Middle frontal gyrus (tissue), 1 donor: ENCODE measurements around the gene COG2.
"Not testable (repeated sequence)": the region's sequence is repeated elsewhere in the genome, so short reads cannot be mapped to it uniquely, and the experiment has no call there.

Source experiments
- DNase-seq: peaks from one replicate; pipeline ENCODE4 v3.0.0-alpha.2; 2015; ENCODE audit warnings: low spot score; ENCODE audit errors: extremely low spot score

The COG2 gene, protein sequence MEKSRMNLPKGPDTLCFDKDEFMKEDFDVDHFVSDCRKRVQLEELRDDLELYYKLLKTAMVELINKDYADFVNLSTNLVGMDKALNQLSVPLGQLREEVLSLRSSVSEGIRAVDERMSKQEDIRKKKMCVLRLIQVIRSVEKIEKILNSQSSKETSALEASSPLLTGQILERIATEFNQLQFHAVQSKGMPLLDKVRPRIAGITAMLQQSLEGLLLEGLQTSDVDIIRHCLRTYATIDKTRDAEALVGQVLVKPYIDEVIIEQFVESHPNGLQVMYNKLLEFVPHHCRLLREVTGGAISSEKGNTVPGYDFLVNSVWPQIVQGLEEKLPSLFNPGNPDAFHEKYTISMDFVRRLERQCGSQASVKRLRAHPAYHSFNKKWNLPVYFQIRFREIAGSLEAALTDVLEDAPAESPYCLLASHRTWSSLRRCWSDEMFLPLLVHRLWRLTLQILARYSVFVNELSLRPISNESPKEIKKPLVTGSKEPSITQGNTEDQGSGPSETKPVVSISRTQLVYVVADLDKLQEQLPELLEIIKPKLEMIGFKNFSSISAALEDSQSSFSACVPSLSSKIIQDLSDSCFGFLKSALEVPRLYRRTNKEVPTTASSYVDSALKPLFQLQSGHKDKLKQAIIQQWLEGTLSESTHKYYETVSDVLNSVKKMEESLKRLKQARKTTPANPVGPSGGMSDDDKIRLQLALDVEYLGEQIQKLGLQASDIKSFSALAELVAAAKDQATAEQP

GRCh38 chr1:230642263-230642959 lies at the start of gene COG2:
Gene COG2, plus strand, starts transcription at chr1:230642481. Its CDS starts 126 bp downstream, at chr1:230642607.
- DNase-seq, result peak; percentile 88

DNA sequence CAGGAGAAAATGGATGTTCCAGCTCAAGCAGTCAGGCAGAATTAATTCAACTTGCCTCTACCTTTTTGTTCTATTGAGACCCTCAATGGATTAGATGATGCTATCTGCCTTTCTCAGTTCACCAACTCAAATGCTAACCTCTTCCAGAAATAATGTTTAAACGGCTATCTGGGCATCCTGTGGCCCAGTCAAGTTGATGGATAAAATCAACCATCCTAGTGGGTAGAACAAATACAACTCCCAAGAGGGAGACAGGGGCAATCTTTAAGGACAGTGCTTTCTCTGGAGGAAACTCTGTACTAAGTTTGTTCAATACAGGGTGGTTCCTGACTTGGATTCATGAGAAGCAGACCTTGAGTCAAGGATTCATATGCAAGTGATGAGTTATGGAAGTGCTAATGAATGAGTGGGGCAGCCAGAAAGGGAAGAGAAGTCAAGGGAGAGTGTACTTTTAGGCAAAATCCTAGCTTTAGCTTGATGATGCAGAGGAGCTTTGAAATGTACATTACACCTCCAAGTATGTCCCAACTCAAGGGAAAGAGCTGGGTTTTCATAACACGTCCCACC lies 49.4 kb upstream of the COG2 start:
- no peak for DNase-seq

- DNase-seq, result no peak
These were observed 48.0 kb upstream of the COG2 start for GRCh38 chr1:230594214-230594773.

DNA sequence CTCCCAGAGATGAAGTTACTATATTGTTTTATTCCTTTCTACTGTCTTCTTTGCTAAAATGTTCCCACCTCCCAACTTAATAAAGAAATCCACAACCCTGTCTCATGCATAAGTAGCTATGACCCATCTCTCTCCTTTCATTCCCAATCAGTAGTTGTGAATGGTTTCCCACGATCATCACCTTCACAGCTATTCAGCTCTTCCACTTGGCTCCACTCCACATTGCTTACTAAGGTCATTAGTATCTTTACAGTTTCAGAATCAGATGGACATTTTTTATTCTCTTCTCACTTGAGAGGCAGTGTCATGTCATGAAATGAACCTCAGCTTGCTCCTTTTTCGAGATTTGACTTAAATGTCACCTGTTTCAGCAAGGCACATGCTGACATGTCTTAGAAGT lies 47.1 kb upstream of the COG2 start:
- no peak for DNase-seq

DNA sequence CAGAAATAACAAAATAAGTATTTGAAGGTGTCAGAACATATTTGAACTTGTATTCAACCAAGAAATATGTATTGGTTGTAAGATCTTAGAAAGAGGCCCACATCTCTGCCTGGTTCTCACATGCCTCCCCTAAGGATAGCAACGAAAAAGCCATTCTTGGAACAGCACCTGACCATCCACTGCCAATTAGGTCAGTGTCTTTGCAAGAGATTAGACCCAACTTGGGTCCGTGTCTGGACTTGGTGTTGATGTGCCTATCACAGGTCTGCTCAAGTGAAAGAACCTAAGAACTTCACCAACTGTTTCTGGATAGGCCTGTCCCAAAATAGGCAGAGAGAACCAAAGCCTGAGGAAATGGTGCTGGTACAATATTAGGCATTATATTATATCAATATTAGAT lies 46.0 kb upstream of the COG2 start:
- no peak for DNase-seq

GRCh38 chr1:230598745-230599144 lies 43.5 kb upstream of the COG2 start:
- no peak for DNase-seq

GRCh38 chr1:230599926-230600656 lies 42.2 kb upstream of the COG2 start:
- DNase-seq, result no peak

- DNase-seq, result not testable (repeated sequence)
These were observed 41.5 kb upstream of the COG2 start for GRCh38 chr1:230600657-230601400.

GRCh38 chr1:230609208-230609607 lies 33.1 kb upstream of the COG2 start:
- no peak for DNase-seq

GRCh38 chr1:230610589-230610988 lies 31.7 kb upstream of the COG2 start:
- DNase-seq, result no peak

DNA sequence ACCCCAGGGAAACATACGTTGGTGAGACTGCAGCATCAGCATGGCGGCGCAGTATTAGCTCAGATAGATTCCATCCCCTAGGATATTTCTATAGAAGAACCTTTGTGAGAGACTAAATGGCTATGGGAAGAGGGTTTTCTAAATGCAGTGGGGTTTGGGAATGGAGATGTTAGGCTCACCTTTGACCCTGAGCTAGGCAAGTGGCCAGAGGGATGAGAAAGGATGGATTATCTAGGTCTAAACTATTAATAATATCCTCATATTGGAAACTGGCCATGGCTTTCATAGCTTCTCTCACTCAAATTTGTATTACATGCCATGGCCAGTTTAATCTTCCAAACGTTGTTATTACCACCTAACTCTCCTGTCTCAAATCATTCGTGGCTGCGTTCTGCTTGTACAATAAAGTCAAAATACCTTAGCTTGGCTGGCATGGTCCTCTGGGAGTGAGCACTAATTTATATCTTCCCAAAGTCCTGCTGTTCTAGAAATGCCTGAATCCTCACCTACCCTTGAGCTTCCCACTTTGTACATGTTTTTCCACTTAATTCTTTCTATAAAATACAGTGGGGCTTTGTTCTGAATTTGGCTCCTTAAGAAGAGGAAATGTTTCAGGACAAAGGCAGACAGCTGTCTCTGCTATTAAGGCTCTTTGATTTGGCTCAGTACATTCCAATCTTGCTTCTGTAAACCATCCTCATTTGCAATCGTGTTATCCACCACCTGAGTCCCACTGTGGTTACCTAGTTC lies 31.0 kb upstream of the COG2 start:
- no peak for DNase-seq

- no peak for DNase-seq
These were observed 30.4 kb upstream of the COG2 start for GRCh38 chr1:230611878-230612235.

GRCh38 chr1:230612651-230613050 lies 29.6 kb upstream of the COG2 start:
- no peak for DNase-seq

DNA sequence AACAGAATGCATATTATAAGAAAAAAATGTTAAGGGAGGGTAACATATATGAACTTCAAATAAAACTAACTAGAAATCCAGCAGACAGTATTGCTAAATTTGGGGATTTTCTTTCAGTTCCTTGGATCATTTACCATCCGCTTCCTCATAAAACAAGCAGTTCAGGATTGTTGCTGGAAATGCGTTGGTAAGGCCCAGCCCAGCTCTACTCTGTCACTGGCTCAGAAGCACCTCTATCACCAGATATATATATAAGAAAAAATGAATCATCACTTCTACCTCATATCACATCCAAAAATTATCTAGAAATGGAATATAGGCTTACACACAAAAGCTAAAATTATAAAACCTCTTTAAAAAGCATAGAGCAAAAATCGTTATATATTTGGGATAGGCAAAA lies 28.2 kb upstream of the COG2 start:
- no peak for DNase-seq

- DNase-seq, result no peak
These were observed 23.7 kb upstream of the COG2 start for GRCh38 chr1:230618537-230618936.

- no peak for DNase-seq
These were observed 21.5 kb upstream of the COG2 start for GRCh38 chr1:230620649-230621323.

DNA sequence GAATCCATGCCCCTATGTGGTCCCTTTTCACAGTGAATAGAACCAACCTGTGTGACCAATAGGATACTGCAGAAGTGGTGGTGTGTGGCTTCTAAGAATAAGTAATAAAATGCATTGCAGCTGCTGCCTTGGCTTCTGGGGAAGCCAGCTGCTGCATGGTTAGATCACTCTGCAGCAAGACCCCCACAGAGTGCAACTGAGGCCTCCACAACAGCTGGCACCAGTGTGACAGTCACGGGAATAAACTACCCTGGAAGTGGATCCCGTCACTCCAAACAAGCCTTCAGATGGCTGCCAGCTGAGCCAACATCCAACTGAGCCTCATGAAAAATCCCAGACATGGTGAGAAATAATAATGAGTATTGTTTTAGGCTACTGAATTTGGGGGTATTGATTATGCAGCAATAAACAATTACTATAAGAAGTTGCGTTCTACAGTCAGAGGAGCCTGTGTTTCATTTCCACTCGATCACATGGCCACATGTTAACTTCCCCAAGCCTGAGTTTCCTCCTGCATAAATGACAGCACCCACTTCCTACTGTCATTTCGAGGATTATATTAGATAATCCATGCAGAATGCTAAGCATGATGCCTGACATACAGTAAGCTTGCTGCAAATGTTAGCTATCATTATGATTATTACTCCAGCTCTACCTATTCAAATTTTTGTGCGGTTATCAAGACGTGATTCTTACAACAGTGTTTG lies 20.8 kb upstream of the COG2 start:
- no peak for DNase-seq

- DNase-seq, result no peak
These were observed 20.1 kb upstream of the COG2 start for GRCh38 chr1:230622151-230622550.
